GM23338 (cell line): ENCODE results near the gene KCNB1.

Experiments used
- CREB1 ChIP-seq: fragments of 250-450 bp; sonication (Bioruptor Pico); IDR thresholded peaks from 2 replicates; pipeline ENCODE4 v1.5.0; 2020; ENCODE audit warnings: low read depth, mild to moderate bottlenecking, moderate library complexity
- CTCF ChIP-seq, 2 experiments: fragments of 200-600 bp in 1 of 2; sonication (generic) in 1 of 2; conservative IDR thresholded peaks; 2 replicates each; pipeline versions ENCODE4 v1.5.1 to v1.6.1; 2016 to 2017; ENCODE audit warnings: antibody characterized with exemption in 2 of 2, low read depth in 2 of 2, mild to moderate bottlenecking in 2 of 2, moderate library complexity in 1 of 2
- ETS1 ChIP-seq: IDR thresholded peaks from 2 replicates; pipeline ENCODE4 v1.6.1; 2016; ENCODE audit warnings: antibody characterized with exemption
- EZH2 ChIP-seq: fragments of 200-600 bp; sonication (generic); IDR thresholded peaks from one replicate; pipeline ENCODE4 v1.8.0; 2017; ENCODE audit warnings: antibody characterized with exemption, mild to moderate bottlenecking, low read depth; ENCODE audit not compliant: unreplicated experiment
- EZH2phosphoT487 ChIP-seq: fragments of 200-600 bp; sonication (generic); IDR thresholded peaks from one replicate; pipeline ENCODE4 v1.8.1; 2018; ENCODE audit warnings: antibody characterized with exemption; ENCODE audit not compliant: unreplicated experiment
- JUNB ChIP-seq: IDR thresholded peaks from one replicate; pipeline ENCODE4 v1.6.1; 2016; ENCODE audit warnings: antibody characterized with exemption; ENCODE audit not compliant: unreplicated experiment
- NANOG ChIP-seq: IDR thresholded peaks from 2 replicates; pipeline ENCODE4 v1.6.1; 2016; ENCODE audit warnings: antibody characterized with exemption, borderline replicate concordance
- POLR2AphosphoS5 ChIP-seq: IDR thresholded peaks from 2 replicates; pipeline ENCODE4 v1.6.1; 2016; ENCODE audit warnings: antibody characterized with exemption, low read depth
- STAT1 ChIP-seq: IDR thresholded peaks from one replicate; pipeline ENCODE4 v1.6.1; 2016; ENCODE audit warnings: antibody characterized with exemption; ENCODE audit not compliant: unreplicated experiment
- ZNF114 ChIP-seq: fragments of 250-450 bp; sonication (Bioruptor Pico); IDR thresholded peaks from 2 replicates; pipeline ENCODE4 v1.5.0; 2020; ENCODE audit warnings: mild to moderate bottlenecking, moderate library complexity
- ZNF331 ChIP-seq: fragments of 250-450 bp; sonication (Bioruptor Pico); IDR thresholded peaks from 2 replicates; pipeline ENCODE4 v1.5.0; 2020; ENCODE audit warnings: low read depth, mild to moderate bottlenecking, moderate library complexity
- TF ChIP-seq, protein P1 (sequence below): IDR thresholded peaks from one replicate; pipeline ENCODE4 v1.6.1; 2018; ENCODE audit warnings: antibody characterized with exemption; ENCODE audit not compliant: unreplicated experiment
- TF ChIP-seq, protein P2 (sequence below): fragments of 250-450 bp; sonication (Bioruptor Pico); IDR thresholded peaks from 2 replicates; pipeline ENCODE4 v1.5.0; 2020; ENCODE audit warnings: mild to moderate bottlenecking, moderate library complexity

- TF ChIP-seq, protein P1, sequence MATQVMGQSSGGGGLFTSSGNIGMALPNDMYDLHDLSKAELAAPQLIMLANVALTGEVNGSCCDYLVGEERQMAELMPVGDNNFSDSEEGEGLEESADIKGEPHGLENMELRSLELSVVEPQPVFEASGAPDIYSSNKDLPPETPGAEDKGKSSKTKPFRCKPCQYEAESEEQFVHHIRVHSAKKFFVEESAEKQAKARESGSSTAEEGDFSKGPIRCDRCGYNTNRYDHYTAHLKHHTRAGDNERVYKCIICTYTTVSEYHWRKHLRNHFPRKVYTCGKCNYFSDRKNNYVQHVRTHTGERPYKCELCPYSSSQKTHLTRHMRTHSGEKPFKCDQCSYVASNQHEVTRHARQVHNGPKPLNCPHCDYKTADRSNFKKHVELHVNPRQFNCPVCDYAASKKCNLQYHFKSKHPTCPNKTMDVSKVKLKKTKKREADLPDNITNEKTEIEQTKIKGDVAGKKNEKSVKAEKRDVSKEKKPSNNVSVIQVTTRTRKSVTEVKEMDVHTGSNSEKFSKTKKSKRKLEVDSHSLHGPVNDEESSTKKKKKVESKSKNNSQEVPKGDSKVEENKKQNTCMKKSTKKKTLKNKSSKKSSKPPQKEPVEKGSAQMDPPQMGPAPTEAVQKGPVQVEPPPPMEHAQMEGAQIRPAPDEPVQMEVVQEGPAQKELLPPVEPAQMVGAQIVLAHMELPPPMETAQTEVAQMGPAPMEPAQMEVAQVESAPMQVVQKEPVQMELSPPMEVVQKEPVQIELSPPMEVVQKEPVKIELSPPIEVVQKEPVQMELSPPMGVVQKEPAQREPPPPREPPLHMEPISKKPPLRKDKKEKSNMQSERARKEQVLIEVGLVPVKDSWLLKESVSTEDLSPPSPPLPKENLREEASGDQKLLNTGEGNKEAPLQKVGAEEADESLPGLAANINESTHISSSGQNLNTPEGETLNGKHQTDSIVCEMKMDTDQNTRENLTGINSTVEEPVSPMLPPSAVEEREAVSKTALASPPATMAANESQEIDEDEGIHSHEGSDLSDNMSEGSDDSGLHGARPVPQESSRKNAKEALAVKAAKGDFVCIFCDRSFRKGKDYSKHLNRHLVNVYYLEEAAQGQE, result no peak
- TF ChIP-seq CTCF (conservative IDR thresholded peaks at IDR 0.05; ENCODE audit: low read depth in 2 of 2) (no peak), POLR2AphosphoS5 (no peak), EZH2phosphoT487 (no peak), ZNF114 (CRISPR knock-in tag) (no peak), ETS1 (no peak), EZH2 (no peak), JUNB (no peak), STAT1 (no peak), CREB1 (no peak), ZNF331 (CRISPR knock-in tag) (no peak), NANOG (no peak)
- TF ChIP-seq, protein P2, sequence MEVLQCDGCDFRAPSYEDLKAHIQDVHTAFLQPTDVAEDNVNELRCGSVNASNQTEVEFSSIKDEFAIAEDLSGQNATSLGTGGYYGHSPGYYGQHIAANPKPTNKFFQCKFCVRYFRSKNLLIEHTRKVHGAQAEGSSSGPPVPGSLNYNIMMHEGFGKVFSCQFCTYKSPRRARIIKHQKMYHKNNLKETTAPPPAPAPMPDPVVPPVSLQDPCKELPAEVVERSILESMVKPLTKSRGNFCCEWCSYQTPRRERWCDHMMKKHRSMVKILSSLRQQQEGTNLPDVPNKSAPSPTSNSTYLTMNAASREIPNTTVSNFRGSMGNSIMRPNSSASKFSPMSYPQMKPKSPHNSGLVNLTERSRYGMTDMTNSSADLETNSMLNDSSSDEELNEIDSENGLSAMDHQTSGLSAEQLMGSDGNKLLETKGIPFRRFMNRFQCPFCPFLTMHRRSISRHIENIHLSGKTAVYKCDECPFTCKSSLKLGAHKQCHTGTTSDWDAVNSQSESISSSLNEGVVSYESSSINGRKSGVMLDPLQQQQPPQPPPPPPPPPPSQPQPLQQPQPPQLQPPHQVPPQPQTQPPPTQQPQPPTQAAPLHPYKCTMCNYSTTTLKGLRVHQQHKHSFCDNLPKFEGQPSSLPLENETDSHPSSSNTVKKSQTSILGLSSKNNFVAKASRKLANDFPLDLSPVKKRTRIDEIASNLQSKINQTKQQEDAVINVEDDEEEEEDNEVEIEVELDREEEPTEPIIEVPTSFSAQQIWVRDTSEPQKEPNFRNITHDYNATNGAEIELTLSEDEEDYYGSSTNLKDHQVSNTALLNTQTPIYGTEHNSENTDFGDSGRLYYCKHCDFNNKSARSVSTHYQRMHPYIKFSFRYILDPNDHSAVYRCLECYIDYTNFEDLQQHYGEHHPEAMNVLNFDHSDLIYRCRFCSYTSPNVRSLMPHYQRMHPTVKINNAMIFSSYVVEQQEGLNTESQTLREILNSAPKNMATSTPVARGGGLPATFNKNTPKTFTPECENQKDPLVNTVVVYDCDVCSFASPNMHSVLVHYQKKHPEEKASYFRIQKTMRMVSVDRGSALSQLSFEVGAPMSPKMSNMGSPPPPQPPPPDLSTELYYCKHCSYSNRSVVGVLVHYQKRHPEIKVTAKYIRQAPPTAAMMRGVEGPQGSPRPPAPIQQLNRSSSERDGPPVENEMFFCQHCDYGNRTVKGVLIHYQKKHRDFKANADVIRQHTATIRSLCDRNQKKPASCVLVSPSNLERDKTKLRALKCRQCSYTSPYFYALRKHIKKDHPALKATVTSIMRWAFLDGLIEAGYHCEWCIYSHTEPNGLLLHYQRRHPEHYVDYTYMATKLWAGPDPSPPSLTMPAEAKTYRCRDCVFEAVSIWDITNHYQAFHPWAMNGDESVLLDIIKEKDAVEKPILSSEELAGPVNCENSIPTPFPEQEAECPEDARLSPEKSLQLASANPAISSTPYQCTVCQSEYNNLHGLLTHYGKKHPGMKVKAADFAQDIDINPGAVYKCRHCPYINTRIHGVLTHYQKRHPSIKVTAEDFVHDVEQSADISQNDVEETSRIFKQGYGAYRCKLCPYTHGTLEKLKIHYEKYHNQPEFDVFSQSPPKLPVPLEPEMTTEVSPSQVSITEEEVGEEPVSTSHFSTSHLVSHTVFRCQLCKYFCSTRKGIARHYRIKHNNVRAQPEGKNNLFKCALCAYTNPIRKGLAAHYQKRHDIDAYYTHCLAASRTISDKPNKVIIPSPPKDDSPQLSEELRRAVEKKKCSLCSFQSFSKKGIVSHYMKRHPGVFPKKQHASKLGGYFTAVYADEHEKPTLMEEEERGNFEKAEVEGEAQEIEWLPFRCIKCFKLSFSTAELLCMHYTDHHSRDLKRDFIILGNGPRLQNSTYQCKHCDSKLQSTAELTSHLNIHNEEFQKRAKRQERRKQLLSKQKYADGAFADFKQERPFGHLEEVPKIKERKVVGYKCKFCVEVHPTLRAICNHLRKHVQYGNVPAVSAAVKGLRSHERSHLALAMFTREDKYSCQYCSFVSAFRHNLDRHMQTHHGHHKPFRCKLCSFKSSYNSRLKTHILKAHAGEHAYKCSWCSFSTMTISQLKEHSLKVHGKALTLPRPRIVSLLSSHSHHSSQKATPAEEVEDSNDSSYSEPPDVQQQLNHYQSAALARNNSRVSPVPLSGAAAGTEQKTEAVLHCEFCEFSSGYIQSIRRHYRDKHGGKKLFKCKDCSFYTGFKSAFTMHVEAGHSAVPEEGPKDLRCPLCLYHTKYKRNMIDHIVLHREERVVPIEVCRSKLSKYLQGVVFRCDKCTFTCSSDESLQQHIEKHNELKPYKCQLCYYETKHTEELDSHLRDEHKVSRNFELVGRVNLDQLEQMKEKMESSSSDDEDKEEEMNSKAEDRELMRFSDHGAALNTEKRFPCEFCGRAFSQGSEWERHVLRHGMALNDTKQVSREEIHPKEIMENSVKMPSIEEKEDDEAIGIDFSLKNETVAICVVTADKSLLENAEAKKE (CRISPR knock-in tag), result no peak
Observed at GRCh38 chr20:49316704-49317103, 165.8 kb downstream of the KCNB1 start.
